HEK293 (cell line): ENCODE results near the gene PTK7.

Experiments
- ZNF132 ChIP-seq: fragments of 450-650 bp; formaldehyde crosslinking; IDR thresholded peaks from 2 replicates; pipeline ENCODE4 v1.5.1; 2017; ENCODE audit warnings: missing biosample characterization, missing genetic modification characterization, borderline replicate concordance
- TF ChIP-seq, protein P1 (sequence below): fragments of 450-650 bp; formaldehyde crosslinking; conservative IDR thresholded peaks from 2 replicates; pipeline ENCODE4 v1.5.1; 2016; ENCODE audit warnings: low read depth, missing biosample characterization, missing genetic modification characterization
- TF ChIP-seq, protein P2 (sequence below): fragments of 450-650 bp; formaldehyde crosslinking; IDR thresholded peaks from 2 replicates; pipeline ENCODE4 v1.5.1; 2016; ENCODE audit warnings: missing biosample characterization, missing genetic modification characterization

- TF ChIP-seq, protein P1, sequence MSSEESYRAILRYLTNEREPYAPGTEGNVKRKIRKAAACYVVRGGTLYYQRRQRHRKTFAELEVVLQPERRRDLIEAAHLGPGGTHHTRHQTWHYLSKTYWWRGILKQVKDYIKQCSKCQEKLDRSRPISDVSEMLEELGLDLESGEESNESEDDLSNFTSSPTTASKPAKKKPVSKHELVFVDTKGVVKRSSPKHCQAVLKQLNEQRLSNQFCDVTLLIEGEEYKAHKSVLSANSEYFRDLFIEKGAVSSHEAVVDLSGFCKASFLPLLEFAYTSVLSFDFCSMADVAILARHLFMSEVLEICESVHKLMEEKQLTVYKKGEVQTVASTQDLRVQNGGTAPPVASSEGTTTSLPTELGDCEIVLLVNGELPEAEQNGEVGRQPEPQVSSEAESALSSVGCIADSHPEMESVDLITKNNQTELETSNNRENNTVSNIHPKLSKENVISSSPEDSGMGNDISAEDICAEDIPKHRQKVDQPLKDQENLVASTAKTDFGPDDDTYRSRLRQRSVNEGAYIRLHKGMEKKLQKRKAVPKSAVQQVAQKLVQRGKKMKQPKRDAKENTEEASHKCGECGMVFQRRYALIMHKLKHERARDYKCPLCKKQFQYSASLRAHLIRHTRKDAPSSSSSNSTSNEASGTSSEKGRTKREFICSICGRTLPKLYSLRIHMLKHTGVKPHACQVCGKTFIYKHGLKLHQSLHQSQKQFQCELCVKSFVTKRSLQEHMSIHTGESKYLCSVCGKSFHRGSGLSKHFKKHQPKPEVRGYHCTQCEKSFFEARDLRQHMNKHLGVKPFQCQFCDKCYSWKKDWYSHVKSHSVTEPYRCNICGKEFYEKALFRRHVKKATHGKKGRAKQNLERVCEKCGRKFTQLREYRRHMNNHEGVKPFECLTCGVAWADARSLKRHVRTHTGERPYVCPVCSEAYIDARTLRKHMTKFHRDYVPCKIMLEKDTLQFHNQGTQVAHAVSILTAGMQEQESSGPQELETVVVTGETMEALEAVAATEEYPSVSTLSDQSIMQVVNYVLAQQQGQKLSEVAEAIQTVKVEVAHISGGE = no peak
- TF ChIP-seq ZNF132 (tag by site-specific recombination) = no peak
- TF ChIP-seq, protein P2, sequence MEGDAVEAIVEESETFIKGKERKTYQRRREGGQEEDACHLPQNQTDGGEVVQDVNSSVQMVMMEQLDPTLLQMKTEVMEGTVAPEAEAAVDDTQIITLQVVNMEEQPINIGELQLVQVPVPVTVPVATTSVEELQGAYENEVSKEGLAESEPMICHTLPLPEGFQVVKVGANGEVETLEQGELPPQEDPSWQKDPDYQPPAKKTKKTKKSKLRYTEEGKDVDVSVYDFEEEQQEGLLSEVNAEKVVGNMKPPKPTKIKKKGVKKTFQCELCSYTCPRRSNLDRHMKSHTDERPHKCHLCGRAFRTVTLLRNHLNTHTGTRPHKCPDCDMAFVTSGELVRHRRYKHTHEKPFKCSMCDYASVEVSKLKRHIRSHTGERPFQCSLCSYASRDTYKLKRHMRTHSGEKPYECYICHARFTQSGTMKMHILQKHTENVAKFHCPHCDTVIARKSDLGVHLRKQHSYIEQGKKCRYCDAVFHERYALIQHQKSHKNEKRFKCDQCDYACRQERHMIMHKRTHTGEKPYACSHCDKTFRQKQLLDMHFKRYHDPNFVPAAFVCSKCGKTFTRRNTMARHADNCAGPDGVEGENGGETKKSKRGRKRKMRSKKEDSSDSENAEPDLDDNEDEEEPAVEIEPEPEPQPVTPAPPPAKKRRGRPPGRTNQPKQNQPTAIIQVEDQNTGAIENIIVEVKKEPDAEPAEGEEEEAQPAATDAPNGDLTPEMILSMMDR (tag by site-specific recombination) = no peak
Observed at GRCh38 chr6:43202451-43202850, 126.3 kb downstream of the PTK7 start.
